Suppressor macrophage (primary cell): ENCODE results near the gene RNF26.

ENCODE experiments used
- DNase-seq, 4 experiments: peaks; one replicate each; pipeline ENCODE4 v3.0.0-alpha.2; 2020 to 2022

RNF26 gene

GRCh38 chr11:119336744-119337469 is 2.6 kb downstream of the RNF26 start:
- no peak for DNase-seq

- DNase-seq = no peak
Measured at GRCh38 chr11:119337581-119338317, 3.4 kb downstream of the RNF26 start.

DNA sequence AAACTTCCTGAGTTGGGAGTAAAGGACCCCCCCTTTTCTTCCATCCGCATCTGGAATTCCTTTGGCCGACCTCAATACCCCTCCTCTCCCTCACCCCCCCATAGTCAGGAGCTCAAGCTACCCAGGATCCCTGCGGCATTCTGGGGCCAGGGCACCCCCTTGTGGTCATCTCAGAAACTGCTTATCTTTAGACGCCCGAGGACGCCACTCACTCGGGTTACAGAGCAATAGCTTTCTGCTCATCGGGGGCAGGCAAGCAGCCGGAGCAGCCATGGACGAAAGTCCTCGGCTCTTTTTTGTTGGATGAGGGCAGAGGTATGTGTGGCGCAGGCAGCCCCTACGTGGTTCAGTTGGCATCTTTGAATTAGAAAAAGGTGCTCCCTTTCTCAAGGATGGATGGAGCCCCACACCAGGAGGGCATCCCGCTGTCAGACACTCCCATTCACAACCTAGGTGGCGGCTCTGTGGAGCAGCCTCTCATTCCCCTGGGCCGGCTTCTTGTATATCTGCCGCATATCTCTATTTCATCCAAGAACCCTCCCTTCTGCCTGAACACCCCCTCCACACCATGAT is 4.1 kb downstream of the RNF26 start:
- peak; percentile 72 to 86 (median 82) for DNase-seq

GRCh38 chr11:119338965-119339588 is 4.8 kb downstream of the RNF26 start:
- no peak for DNase-seq

DNA sequence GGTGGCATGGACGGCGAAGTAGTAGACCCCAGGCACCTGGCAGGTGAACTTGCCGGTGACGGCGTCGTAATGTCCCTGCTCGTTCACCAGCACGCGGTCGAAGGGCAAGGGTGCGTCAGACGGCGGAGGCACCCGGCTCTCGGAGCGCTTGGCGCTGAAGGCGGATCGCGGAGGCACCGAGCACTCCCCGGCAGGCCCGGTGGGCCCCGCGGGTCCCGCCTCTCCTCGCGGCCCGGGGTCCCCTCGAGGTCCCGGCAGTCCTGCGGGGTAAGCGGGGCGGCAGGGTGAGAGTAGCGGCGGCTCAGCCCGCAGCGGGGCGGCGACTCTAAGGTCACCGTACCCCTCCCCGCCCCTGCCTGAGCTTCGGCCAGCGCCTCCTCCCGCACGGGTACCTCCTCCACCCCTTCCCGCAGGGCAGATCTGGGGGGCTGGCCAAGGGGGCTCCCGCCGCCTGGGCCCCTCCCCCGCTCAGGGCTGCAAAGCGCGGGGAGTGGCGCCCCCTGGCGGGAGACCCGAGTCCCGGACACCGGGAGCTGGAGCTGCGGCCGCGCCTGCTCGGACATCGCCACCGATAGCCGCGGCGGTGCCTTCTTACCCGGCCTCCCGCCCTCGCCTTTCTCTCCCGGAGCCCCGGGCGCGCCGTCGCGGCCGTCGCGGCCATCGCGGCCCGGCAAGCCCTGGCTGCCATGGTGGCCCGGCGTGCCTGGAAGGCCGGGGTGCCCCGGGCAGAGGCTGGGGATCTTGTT is 5.4 kb downstream of the RNF26 start:
- peak; percentile 51 to 85 (median 65) for DNase-seq

DNA sequence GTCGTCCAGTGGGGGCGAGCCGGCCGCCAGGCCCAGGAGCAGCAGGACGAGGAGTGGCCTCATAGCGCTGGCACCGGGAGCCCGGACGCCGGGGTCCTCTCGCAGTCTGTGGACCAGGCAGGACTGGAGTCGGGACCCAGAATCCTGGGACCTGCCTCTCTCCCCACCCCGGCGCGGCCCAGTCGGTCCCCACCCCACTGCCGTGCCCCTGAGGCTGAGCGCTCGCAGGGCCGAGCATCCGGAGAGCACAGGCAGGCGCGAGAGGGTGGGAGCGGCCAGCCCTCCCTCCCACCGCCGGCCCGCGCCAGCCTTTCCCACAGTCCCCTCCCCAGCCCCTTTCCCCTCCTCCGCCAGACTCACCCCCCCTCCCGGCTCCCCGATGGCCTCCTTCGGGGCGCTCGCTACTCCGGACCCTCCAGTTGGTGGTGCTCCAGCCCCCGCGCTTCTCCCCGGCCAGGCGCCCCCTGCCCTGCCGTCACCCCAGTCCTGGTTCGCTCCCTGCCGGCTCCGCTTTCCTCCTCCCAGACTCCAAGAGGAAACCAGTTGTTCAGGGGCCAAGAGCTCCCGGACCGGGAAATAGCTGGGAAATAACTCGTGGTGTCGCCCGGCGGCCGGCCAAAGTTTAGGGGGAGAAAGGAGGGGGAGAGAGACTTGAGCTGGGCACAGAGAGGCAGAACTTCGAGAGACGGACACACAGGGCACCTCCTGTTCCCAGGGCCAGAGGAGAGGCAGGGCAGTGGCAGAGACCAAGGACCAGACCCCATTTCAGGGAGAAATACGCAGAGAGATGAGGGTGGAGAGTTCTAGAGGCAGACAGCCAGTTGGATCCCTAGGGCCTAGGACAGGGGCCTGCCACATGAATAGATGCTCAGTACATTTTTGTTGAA is 6.3 kb downstream of the RNF26 start, which contains the start of gene C1QTNF5:
C1QTNF5 (minus strand) TSS at position 549 of the 887 bp plus-strand sequence; CDS start at position 63, 486 bp downstream.
- DNase-seq = no peak

DNA sequence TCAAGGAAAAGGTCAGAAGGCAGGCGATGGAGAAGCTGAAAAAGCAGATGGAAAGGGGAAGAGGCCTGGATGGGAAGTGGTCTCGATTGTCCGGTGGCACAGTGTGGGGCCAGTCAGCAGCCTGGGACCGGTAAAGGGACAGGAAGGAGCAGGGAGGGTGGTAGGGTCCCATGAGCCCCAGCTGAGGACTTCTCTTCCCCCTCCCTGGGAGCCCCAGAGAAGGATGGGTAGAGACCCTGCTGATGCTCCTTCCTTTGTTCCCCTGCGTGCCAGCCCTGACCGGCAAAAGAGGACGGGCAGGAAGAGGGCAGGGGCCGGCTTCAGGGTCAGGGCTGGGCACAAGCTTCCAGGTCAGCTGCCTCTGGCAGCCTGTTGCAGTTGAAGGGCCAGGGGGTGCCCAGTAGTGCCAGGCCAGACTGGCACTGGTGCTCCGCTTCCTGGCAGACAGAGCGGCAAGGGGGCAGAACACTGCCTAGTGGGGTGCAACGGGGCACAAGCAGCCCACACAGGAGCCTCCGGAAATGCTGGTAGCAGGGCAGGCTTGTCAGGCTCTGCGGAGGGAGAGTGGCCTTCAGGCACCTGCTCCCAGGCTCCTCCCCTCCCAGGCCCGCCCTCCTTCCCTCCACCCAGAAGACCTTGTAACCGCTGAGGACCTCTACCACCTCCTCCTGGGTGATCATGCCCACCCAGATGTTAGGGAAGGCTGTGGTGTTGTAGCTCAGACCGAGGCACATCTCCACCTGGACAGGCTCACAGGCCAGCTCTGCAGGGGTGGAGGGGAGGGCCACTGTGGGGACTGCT is 7.1 kb downstream of the RNF26 start:
- DNase-seq = peak; percentile 57 to 65 (median 63)

GRCh38 chr11:119342023-119342300 is 7.6 kb downstream of the RNF26 start:
- no peak for DNase-seq

DNA sequence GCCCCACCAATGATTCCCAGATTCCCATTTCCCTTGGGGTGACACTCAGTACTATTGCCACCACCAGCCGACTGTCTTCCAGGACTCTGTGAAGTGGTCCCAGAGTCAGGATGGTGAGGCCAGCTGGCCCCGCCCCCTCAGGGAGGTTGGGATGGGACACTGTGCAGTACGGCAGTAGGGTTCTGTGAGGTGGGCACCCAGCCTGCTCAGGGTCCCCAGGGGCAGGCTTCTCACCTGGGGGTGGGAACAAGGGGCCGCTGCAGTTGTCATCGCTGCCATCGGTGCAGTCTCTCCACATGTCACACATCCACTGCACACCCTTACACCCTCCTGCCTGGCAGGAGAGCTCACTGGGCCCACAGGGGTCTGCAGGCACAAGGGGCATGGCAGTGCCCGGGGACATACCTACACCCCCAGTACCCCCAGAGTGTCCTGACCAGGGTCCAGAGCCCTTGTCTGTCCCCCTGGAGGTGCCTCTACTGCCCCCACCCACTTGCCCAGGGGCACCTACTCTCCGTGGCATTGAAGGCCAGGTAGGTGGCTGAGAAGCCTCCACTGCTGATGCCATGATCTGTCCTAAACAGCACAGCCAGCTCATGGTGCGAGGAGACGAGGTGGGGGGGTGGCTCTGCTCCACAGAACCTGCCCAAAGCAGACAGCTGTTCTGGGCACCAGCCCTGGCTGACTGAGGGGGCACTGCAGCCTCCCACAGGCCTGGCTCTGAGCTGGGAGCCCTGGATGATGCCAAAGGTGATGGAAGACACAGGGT is 8.2 kb downstream of the RNF26 start:
- DNase-seq = no peak

DNA sequence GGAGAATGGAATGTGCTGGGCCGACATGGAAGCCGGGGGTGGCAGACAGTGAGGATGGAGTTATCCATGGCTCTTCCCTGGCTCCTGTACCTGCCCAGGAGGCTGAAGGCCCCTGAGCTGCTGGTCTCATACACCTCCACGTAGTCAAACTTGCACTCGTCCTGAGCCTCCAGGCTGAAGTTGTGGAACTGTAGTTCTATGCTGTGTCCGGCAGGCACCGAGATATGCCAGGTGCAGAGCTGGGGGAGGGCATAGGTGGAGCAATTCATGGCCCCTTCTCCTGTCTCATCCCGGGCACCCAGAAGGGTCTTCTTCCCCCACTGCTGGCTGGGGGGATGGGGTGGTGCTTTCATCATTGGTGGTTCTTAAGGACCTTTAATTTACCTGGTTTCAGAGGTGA is 9.4 kb downstream of the RNF26 start:
- DNase-seq = no peak

DNA sequence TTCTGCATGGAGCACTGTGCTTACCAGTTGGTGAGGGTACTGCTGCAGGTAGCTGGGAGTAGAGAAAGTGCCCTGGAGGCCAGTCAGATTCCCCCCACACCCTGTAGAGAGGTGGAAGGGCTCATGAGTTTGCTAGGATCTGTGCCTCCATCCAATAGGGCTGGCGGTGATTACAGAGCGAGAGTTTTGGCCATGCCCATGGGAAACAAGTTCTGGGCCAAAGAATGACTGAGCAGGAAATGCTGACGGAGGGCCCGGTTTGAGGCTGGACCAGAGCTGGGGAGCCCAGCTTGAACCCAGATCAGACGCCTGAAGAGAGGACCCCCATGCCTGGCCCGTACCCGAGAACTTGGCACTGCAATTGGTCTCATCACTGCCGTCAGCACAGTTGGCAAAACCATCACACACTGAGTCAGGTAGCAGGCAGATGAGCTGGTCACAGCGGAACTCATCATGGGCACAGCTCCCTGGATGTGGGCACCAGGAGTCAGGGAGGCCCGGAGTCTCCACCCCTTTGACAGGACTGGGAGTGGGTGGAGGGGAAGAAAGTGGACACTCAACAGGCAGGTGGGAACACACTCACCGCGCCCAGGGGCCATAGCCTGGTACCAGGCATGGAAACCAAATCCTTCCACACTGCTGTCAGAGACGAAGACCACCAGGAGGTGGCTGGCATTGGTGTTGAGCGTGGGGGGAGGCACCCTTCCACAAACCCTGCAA is 10.1 kb downstream of the RNF26 start:
- no peak for DNase-seq

- no peak for DNase-seq
Measured at GRCh38 chr11:119345685-119346084, 11.4 kb downstream of the RNF26 start.

DNA sequence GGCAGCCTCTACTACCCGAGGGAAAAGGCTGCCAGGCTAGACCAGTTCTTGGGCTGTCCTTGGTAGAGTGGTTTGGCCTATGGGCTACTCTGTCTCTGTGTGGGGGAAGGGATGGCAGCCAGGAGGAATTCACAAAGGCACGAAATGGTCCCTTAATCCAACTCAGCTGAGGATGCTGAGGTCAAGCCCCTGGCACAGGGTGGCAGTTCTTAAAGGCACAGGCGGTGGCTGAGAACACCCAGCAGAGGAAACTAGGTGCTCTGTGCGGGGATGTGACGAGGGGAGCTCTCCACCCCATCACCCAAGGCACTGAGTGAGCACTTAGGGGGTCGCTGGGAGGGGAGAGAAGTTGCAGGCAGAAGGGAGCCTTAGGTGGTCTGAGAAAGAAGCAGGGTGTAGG is 12.3 kb downstream of the RNF26 start, which contains the start of gene MFRP:
MFRP (minus strand) TSS at position 101 of the 400 bp plus-strand sequence. CDS start 192 bp downstream, outside the sequence.
- no peak for DNase-seq

GRCh38 chr11:119347242-119347641 is 12.9 kb downstream of the RNF26 start:
- no peak for DNase-seq

- DNase-seq = no peak
Measured at GRCh38 chr11:119347940-119348605, 13.7 kb downstream of the RNF26 start.

DNA sequence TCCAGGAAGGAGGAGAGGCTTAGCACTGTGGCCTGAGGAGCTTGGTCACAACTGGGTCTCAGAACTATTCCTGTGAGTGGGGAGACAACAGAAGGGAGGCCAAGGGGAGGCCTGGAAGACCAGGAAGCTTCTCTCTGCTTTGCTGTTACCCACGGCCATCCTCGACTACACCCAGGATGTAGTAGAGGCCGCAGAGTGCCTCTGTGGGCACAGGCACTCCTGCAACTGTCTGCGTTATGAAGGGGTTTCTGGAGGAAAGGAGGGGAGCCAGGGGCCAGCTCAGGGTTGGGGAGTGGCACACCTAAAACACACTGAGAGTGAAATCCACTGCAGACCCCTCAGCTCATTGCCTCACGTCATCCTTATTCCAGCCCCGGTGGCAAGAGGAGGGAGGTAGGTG is 16.0 kb downstream of the RNF26 start:
- DNase-seq = no peak

DNA sequence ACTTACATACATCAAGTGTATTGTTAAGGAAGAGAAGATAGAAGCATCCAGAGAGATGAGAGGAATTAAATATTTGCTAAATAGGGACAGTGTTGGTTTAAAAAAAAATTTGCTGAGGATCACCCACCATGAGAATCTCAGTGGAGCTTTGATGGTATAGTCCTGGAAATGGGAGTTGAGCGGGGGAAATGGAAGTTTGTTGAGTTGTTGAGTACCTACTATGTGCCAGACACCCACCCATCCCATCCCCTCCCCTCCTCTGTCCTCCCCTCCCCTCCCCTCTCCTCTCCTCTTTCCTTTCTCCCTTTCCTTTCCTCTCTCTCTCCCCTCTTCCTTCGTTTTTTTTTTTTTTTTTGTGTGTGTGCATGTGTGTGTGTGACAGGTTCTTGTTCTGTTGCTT is 16.9 kb downstream of the RNF26 start:
- no peak for DNase-seq

- DNase-seq = no peak
Measured at GRCh38 chr11:119352857-119353260, 18.5 kb downstream of the RNF26 start.
